Prostate gland (tissue), 2 donors: Measurements from ENCODE around the gene RWDD1. TPM values are rescaled to one million over a fixed set of nuclear protein-coding genes. Genes with fewer than 3 reads are reported as not detected.

Source experiments
- DNase-seq: peaks from one replicate; pipeline ENCODE4 v3.0.0-alpha.2; 2019; ENCODE audit warnings: low spot score
- H3K27ac ChIP-seq, 2 donors: fragments of 200-600 bp; sonication (generic); 2 replicates each; pipeline ENCODE4 v1.5.1; 2017 to 2019
- H3K27me3 ChIP-seq: fragments of 200-600 bp; sonication (generic); replicated peaks from 2 replicates; pipeline ENCODE4 v1.5.1; 2019; ENCODE audit not compliant: insufficient read depth
- H3K36me3 ChIP-seq, 2 donors: fragments of 200-600 bp; sonication (generic); 1 replicate in 1 of 2; 2 replicates in 1 of 2; pipeline versions ENCODE4 v1.5.1 to v1.8.1; 2017 to 2019
- H3K4me1 ChIP-seq: fragments of 200-600 bp; sonication (generic); replicated peaks from 2 replicates; pipeline ENCODE4 v1.5.1; 2019
- H3K4me3 ChIP-seq, 2 donors: fragments of 200-600 bp; sonication (generic); 2 replicates each; pipeline ENCODE4 v1.5.1; 2017 to 2019
- H3K9me3 ChIP-seq: fragments of 200-600 bp; sonication (generic); 2 replicates; pipeline ENCODE4 v1.5.1; 2017
- CTCF ChIP-seq, 4 experiments: fragments of 200-600 bp in 2 of 4; fragments of 450-650 bp in 2 of 4; sonication (generic) in 2 of 4; IDR thresholded peaks; 1 replicate in 3 of 4; 2 replicates in 1 of 4; pipeline ENCODE4 v1.5.1; 2016 to 2019; ENCODE audit warnings: antibody characterized with exemption in 4 of 4, mild to moderate bottlenecking in 2 of 4, moderate library complexity in 2 of 4
- POLR2A ChIP-seq: fragments of 450-650 bp; IDR thresholded peaks from one replicate; pipeline ENCODE4 v1.6.1; 2016; ENCODE audit warnings: antibody characterized with exemption, mild to moderate bottlenecking
- POLR2AphosphoS5 ChIP-seq: sonication (generic); formaldehyde crosslinking; IDR thresholded peaks from one replicate; pipeline ENCODE4 v1.6.1; 2017; ENCODE audit warnings: antibody characterized with exemption
- WGBS: methylation state at CpG from one replicate; pipeline ENCODE4 v1.1.5; 2018; 5-methylcytosine and 5-hydroxymethylcytosine counted together
- intact Hi-C: fragments of 100-400 bp; cut with DNase I; formaldehyde crosslinking; loops from one replicate; pipeline ENCODE4 v1.14.2; 2022
- total RNA-seq, 2 donors: library from RNA; depleted of rRNA; stranded (reverse); fragments of >200 nt; gene quantifications; one replicate each; pipeline ENCODE4 v1.1.0, GENCODE V29; 2016

Gene RWDD1
- total RNA-seq, 2 donors from 2014 or later = 26.7 to 40.3 TPM

DNA sequence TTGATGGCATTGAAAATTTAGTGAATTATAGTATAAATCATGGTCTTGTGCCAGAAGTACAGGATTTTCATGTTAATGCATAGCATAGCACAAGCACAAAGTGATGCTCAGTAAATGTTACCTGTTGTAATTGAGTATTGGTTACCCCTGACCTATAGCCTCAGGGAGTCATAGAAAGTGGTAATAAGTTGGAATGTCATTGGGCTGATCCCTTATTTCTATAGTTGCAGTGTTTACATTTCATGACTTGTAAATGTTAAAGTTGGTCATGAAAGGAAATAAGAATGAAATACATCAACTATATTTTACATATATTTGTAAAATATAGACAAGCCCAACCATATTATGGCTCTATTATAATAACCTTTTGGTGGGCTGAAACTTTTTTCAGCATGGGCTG, 7.0 kb downstream of the RWDD1 start:
- intact Hi-C loops = no loop called here
- Histone ChIP-seq H3K4me1 (no peaks in the 10 kb centered on the region), H3K27ac (no peak overlapping the region), H3K36me3 (no peaks in the 10 kb centered on the region), H3K9me3 (no peaks in the 10 kb centered on the region), H3K27me3 (no peaks in the 10 kb centered on the region), H3K4me3 (no peak overlapping the region)
- TF ChIP-seq POLR2AphosphoS5 = no peak
- TF ChIP-seq POLR2A = no peak
- no peak for TF ChIP-seq CTCF (IDR thresholded peaks at IDR 0.05)
- no peak for DNase-seq

DNA sequence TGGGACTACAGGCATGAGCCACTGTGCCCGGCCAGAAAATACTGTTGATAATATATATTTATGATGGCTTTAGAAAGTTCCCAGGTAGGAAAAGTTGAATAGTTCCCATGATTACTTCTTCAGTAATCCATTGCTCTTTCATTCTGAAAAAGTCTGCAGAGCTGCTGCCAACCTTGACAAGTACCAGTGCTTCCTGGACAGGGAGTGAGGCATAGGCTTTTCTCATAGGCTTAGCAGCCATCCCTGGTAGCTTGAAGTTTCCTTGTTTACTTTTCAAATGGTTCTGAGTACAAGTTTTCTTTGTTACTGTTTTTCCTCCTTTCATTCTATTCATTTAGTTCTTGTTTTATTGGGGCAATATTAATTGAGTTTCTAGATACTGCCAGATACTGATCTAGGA, 7.8 kb downstream of the RWDD1 start:
- Histone ChIP-seq H3K36me3 (no peaks in the 10 kb centered on the region), H3K4me1 (no peaks in the 10 kb centered on the region), H3K27me3 (no peaks in the 10 kb centered on the region), H3K9me3 (no peaks in the 10 kb centered on the region), H3K4me3 (no peak overlapping the region), H3K27ac (no peak overlapping the region)
- intact Hi-C loops = no loop called here
- WGBS = 77% methylated on average over 1 of the region's 1 CpG
- TF ChIP-seq POLR2AphosphoS5 (no peak), POLR2A (no peak), CTCF (IDR thresholded peaks at IDR 0.05) (no peak)
- no peak for DNase-seq

- Histone ChIP-seq H3K36me3 (no peaks in the 10 kb centered on the region), H3K27me3 (no peaks in the 10 kb centered on the region), H3K4me3 (no peak overlapping the region), H3K4me1 (no peaks in the 10 kb centered on the region), H3K27ac (no peak overlapping the region), H3K9me3 (no peaks in the 10 kb centered on the region)
- intact Hi-C loops = no loop called here
- DNase-seq = no peak
- TF ChIP-seq CTCF (IDR thresholded peaks at IDR 0.05) (no peak), POLR2A (no peak), POLR2AphosphoS5 (no peak)
- 90% methylated on average over 2 of the region's 2 CpGs for WGBS
These were observed 8.9 kb downstream of the RWDD1 start for GRCh38 chr6:116580198-116580597.

DNA sequence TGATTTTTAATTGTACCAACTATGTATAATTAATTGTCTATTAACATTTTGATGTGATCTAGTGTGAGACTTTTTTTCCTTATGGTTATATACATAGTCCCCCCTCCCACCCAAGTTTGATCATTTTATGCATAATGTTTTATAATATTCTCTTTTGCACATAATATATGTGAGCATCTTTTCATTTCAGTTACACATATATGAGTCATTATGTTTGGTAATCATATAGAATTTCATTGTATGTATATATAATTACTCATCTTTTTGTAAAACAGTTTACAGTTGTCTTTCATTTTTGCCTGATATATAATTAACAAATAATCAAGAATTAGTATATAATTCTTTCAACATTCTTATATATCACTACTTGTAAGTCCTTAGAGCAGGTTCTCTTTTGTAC, 15.0 kb downstream of the RWDD1 start:
- Histone ChIP-seq H3K27ac (no peak overlapping the region), H3K9me3 (no peaks in the 10 kb centered on the region), H3K36me3 (no peaks in the 10 kb centered on the region), H3K4me1 (no peaks in the 10 kb centered on the region), H3K4me3 (no peak overlapping the region), H3K27me3 (no peaks in the 10 kb centered on the region)
- DNase-seq = no peak
- no peak for TF ChIP-seq CTCF (IDR thresholded peaks at IDR 0.05)
- TF ChIP-seq POLR2AphosphoS5 = no peak
- TF ChIP-seq POLR2A = no peak
- intact Hi-C loops = no loop called here

- H3K27ac ChIP-seq = no peak overlapping the region
- WGBS = 92% methylated on average over 2 of the region's 2 CpGs
- H3K4me1 ChIP-seq = no peaks in the 10 kb centered on the region
- H3K4me3 ChIP-seq = no peak overlapping the region
- no peak for TF ChIP-seq POLR2A
- no peak for TF ChIP-seq CTCF (IDR thresholded peaks at IDR 0.05)
- TF ChIP-seq POLR2AphosphoS5 = no peak
- intact Hi-C loops = no loop called here
- H3K9me3 ChIP-seq = no peaks in the 10 kb centered on the region
- no peaks in the 10 kb centered on the region for H3K36me3 ChIP-seq
- H3K27me3 ChIP-seq = no peaks in the 10 kb centered on the region
- DNase-seq = no peak
These were observed 15.4 kb downstream of the RWDD1 start for GRCh38 chr6:116586738-116587137.
